Breast epithelium (tissue), 3 donors: ENCODE measurements around the gene FZD4.

Source experiments
- CTCF ChIP-seq, 3 donors: fragments of 450-650 bp; IDR thresholded peaks; one replicate each; pipeline ENCODE4 v1.5.1; 2016 to 2017; ENCODE audit warnings: antibody characterized with exemption in 3 of 3, mild to moderate bottlenecking in 3 of 3, moderate library complexity in 3 of 3
- POLR2A ChIP-seq: fragments of 450-650 bp; IDR thresholded peaks from one replicate; pipeline ENCODE4 v1.6.1; 2016; ENCODE audit warnings: antibody characterized with exemption, mild to moderate bottlenecking, moderate library complexity

- no peak for TF ChIP-seq POLR2A
- no peak for TF ChIP-seq CTCF (IDR thresholded peaks at IDR 0.05)
These were observed 40.2 kb downstream of the FZD4 start for GRCh38 chr11:86914865-86915519.
